ENCODE measurements around the gene NHSL1. TPM values are rescaled to one million over a fixed set of nuclear protein-coding genes. Genes with fewer than 3 reads are reported as not detected.

NHSL1 gene
- total RNA-seq, 2 donors from 2014 or later, result 0.86 to 1.0 TPM

- Mint-ChIP-seq H3K4me1 (peaks cover 14% of the 10 kb centered on the region), H3K27ac (peak overlapping the region; percentile 87), H3K4me3 (peak overlapping the region; percentile 74), H3K36me3 (ENCODE audit: low read depth) (no peaks in the 10 kb centered on the region), H3K27me3 (no peaks in the 10 kb centered on the region)
- no peaks in the 10 kb centered on the region for H3K9me3 ChIP-seq (ENCODE audit: control insufficient read depth, low read length, poor library complexity, severe bottlenecking)
- ATAC-seq (peak; percentile 79), DNase-seq (no peak)
Observed at GRCh38 chr6:138455746-138456400, 43.4 kb downstream of the NHSL1 start.

- no peaks in the 10 kb centered on the region for H3K27me3 Mint-ChIP-seq
- H3K27ac Mint-ChIP-seq, result peak overlapping the region; percentile 87
- no peaks in the 10 kb centered on the region for H3K36me3 Mint-ChIP-seq (ENCODE audit: low read depth)
- no peaks in the 10 kb centered on the region for H3K9me3 ChIP-seq (ENCODE audit: control insufficient read depth, low read length, poor library complexity, severe bottlenecking)
- peak in 2 of 3 donors; percentile 34 to 53 for DNase-seq
- peaks cover 17% of the 10 kb centered on the region for H3K4me1 Mint-ChIP-seq
- ATAC-seq, result peak; percentile 85
- H3K4me3 Mint-ChIP-seq, result peak overlapping the region; percentile 74
Observed at GRCh38 chr6:138454981-138455706, 44.1 kb downstream of the NHSL1 start.

- no peaks in the 10 kb centered on the region for H3K27me3 Mint-ChIP-seq
- H3K36me3 Mint-ChIP-seq (ENCODE audit: low read depth), result no peaks in the 10 kb centered on the region
- H3K4me3 Mint-ChIP-seq, result no peak overlapping the region
- no peaks in the 10 kb centered on the region for H3K9me3 ChIP-seq (ENCODE audit: control insufficient read depth, low read length, poor library complexity, severe bottlenecking)
- ATAC-seq, result no peak
- DNase-seq, result no peak
- peaks cover 10% of the 10 kb centered on the region for H3K4me1 Mint-ChIP-seq
- H3K27ac Mint-ChIP-seq, result no peak overlapping the region
Observed at GRCh38 chr6:138451043-138451442, 48.3 kb downstream of the NHSL1 start.

- Mint-ChIP-seq H3K36me3 (ENCODE audit: low read depth) (no peaks in the 10 kb centered on the region), H3K27me3 (no peaks in the 10 kb centered on the region), H3K4me1 (peaks cover 10% of the 10 kb centered on the region), H3K4me3 (no peak overlapping the region), H3K27ac (no peak overlapping the region)
- DNase-seq (no peak), ATAC-seq (no peak)
- H3K9me3 ChIP-seq (ENCODE audit: control insufficient read depth, low read length, poor library complexity, severe bottlenecking), result no peaks in the 10 kb centered on the region
Observed at GRCh38 chr6:138450445-138450844, 48.8 kb downstream of the NHSL1 start.

- ATAC-seq (no peak), DNase-seq (no peak)
- no peaks in the 10 kb centered on the region for H3K9me3 ChIP-seq (ENCODE audit: control insufficient read depth, low read length, poor library complexity, severe bottlenecking)
- Mint-ChIP-seq H3K27me3 (no peaks in the 10 kb centered on the region), H3K27ac (no peak overlapping the region), H3K36me3 (ENCODE audit: low read depth) (no peaks in the 10 kb centered on the region), H3K4me3 (no peak overlapping the region), H3K4me1 (peaks cover 4% of the 10 kb centered on the region)
Observed at GRCh38 chr6:138446821-138447220, 52.5 kb downstream of the NHSL1 start.

GRCh38 chr6:138443979-138444378 is 55.3 kb downstream of the NHSL1 start:
- Mint-ChIP-seq H3K4me1 (no peaks in the 10 kb centered on the region), H3K27me3 (no peaks in the 10 kb centered on the region), H3K36me3 (ENCODE audit: low read depth) (no peaks in the 10 kb centered on the region), H3K4me3 (no peak overlapping the region), H3K27ac (no peak overlapping the region)
- ATAC-seq, result no peak
- DNase-seq, result no peak
- no peaks in the 10 kb centered on the region for H3K9me3 ChIP-seq (ENCODE audit: control insufficient read depth, low read length, poor library complexity, severe bottlenecking)

- H3K9me3 ChIP-seq (ENCODE audit: control insufficient read depth, low read length, poor library complexity, severe bottlenecking), result no peaks in the 10 kb centered on the region
- Mint-ChIP-seq H3K4me3 (no peak overlapping the region), H3K4me1 (no peaks in the 10 kb centered on the region), H3K27ac (no peak overlapping the region), H3K27me3 (no peaks in the 10 kb centered on the region), H3K36me3 (ENCODE audit: low read depth) (no peaks in the 10 kb centered on the region)
- DNase-seq (no peak), ATAC-seq (no peak)
Observed at GRCh38 chr6:138442663-138443062, 56.6 kb downstream of the NHSL1 start.

GRCh38 chr6:138441965-138442364 is 57.3 kb downstream of the NHSL1 start:
- Mint-ChIP-seq H3K36me3 (ENCODE audit: low read depth) (peaks cover 2% of the 10 kb centered on the region), H3K4me1 (no peaks in the 10 kb centered on the region), H3K27me3 (no peaks in the 10 kb centered on the region), H3K27ac (no peak overlapping the region), H3K4me3 (no peak overlapping the region)
- DNase-seq (no peak), ATAC-seq (no peak)
- no peaks in the 10 kb centered on the region for H3K9me3 ChIP-seq (ENCODE audit: control insufficient read depth, low read length, poor library complexity, severe bottlenecking)

- Mint-ChIP-seq H3K36me3 (ENCODE audit: low read depth) (peaks cover 2% of the 10 kb centered on the region), H3K27ac (no peak overlapping the region), H3K4me1 (no peaks in the 10 kb centered on the region), H3K4me3 (no peak overlapping the region), H3K27me3 (no peaks in the 10 kb centered on the region)
- no peaks in the 10 kb centered on the region for H3K9me3 ChIP-seq (ENCODE audit: control insufficient read depth, low read length, poor library complexity, severe bottlenecking)
- ATAC-seq (no peak), DNase-seq (no peak)
Observed at GRCh38 chr6:138440758-138441357, 58.4 kb downstream of the NHSL1 start.

GRCh38 chr6:138440296-138440695 is 59.0 kb downstream of the NHSL1 start:
- H3K9me3 ChIP-seq (ENCODE audit: control insufficient read depth, low read length, poor library complexity, severe bottlenecking), result no peaks in the 10 kb centered on the region
- H3K27me3 Mint-ChIP-seq, result no peaks in the 10 kb centered on the region
- H3K27ac Mint-ChIP-seq, result no peak overlapping the region
- peaks cover 2% of the 10 kb centered on the region for H3K36me3 Mint-ChIP-seq (ENCODE audit: low read depth)
- H3K4me3 Mint-ChIP-seq, result no peak overlapping the region
- H3K4me1 Mint-ChIP-seq, result no peaks in the 10 kb centered on the region
- no peak for DNase-seq
- no peak for ATAC-seq

GRCh38 chr6:138439546-138439945 is 59.7 kb downstream of the NHSL1 start:
- H3K36me3 Mint-ChIP-seq (ENCODE audit: low read depth), result peaks cover 2% of the 10 kb centered on the region
- H3K9me3 ChIP-seq (ENCODE audit: control insufficient read depth, low read length, poor library complexity, severe bottlenecking), result no peaks in the 10 kb centered on the region
- H3K4me3 Mint-ChIP-seq, result no peak overlapping the region
- no peaks in the 10 kb centered on the region for H3K27me3 Mint-ChIP-seq
- no peak for ATAC-seq
- no peaks in the 10 kb centered on the region for H3K4me1 Mint-ChIP-seq
- no peak overlapping the region for H3K27ac Mint-ChIP-seq
- no peak for DNase-seq

GRCh38 chr6:138434925-138435324 is 64.4 kb downstream of the NHSL1 start:
- H3K9me3 ChIP-seq (ENCODE audit: control insufficient read depth, low read length, poor library complexity, severe bottlenecking), result no peaks in the 10 kb centered on the region
- Mint-ChIP-seq H3K36me3 (ENCODE audit: low read depth) (peaks cover 2% of the 10 kb centered on the region), H3K4me1 (peaks cover 2% of the 10 kb centered on the region), H3K27ac (no peak overlapping the region), H3K4me3 (no peak overlapping the region), H3K27me3 (peaks cover 5% of the 10 kb centered on the region)
- no peak for ATAC-seq
- no peak for DNase-seq

GRCh38 chr6:138434096-138434495 is 65.2 kb downstream of the NHSL1 start:
- H3K27me3 Mint-ChIP-seq, result peaks cover 8% of the 10 kb centered on the region
- H3K27ac Mint-ChIP-seq, result no peak overlapping the region
- peaks cover 4% of the 10 kb centered on the region for H3K4me1 Mint-ChIP-seq
- peaks cover 2% of the 10 kb centered on the region for H3K36me3 Mint-ChIP-seq (ENCODE audit: low read depth)
- ATAC-seq (no peak), DNase-seq (no peak)
- H3K4me3 Mint-ChIP-seq, result no peak overlapping the region
- no peaks in the 10 kb centered on the region for H3K9me3 ChIP-seq (ENCODE audit: control insufficient read depth, low read length, poor library complexity, severe bottlenecking)

- ATAC-seq (no peak), DNase-seq (no peak)
- no peak overlapping the region for H3K4me3 Mint-ChIP-seq
- H3K27me3 Mint-ChIP-seq, result peaks cover 9% of the 10 kb centered on the region
- peaks cover 4% of the 10 kb centered on the region for H3K4me1 Mint-ChIP-seq
- H3K9me3 ChIP-seq (ENCODE audit: control insufficient read depth, low read length, poor library complexity, severe bottlenecking), result no peaks in the 10 kb centered on the region
- no peak overlapping the region for H3K27ac Mint-ChIP-seq
- no peaks in the 10 kb centered on the region for H3K36me3 Mint-ChIP-seq (ENCODE audit: low read depth)
Observed at GRCh38 chr6:138432063-138432356, 67.3 kb downstream of the NHSL1 start.

Data from T-helper 17 cell (primary cell).